ENCODE measurements around the gene KRTAP5-10. TPM values are rescaled to one million over a fixed set of nuclear protein-coding genes. Genes with fewer than 3 reads are reported as not detected.

KRTAP5-10 gene, protein sequence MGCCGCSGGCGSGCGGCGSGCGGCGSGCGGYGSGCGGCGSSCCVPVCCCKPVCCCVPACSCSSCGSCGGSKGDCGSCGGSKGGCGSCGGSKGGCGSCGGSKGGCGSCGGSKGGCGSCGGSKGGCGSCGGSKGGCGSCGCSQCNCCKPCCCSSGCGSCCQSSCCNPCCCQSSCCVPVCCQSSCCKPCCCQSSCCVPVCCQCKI
- polyA plus RNA-seq (2013): 0.07 TPM in 2 replicates

GRCh38 chr11:71565263-71565662 lies at the start of gene KRTAP5-10:
Gene KRTAP5-10, plus strand, starts transcription at chr11:71565563. Its CDS starts 25 bp downstream, at chr11:71565588.
- no peaks in the 10 kb centered on the region for H3K27me3 ChIP-seq (ENCODE audit: insufficient read depth, low read length)
- H3K23ac ChIP-seq (ENCODE audit: low read length): no peak within 1 kb of the TSS
- no peak within 1 kb of the TSS for H3K4me3 ChIP-seq (ENCODE audit: low read depth, low read length)
- H3K4ac ChIP-seq (ENCODE audit: low read depth, low read length): no peak within 1 kb of the TSS
- H4K12ac ChIP-seq (ENCODE audit: low read depth, low read length): no peak within 1 kb of the TSS
- H3K79me1 ChIP-seq (ENCODE audit: low read length): no peaks in the 10 kb centered on the region
- no peak within 1 kb of the TSS for H2BK120ac ChIP-seq (ENCODE audit: insufficient read depth, low read length, poor library complexity)
- H3K14ac ChIP-seq (ENCODE audit: low read length): no peak within 1 kb of the TSS
- H2BK5ac ChIP-seq (ENCODE audit: low read depth, low read length, poor library complexity): no peak within 1 kb of the TSS
- H3K79me2 ChIP-seq (ENCODE audit: control insufficient read depth, insufficient read depth, low read length, poor library complexity): no peaks in the 10 kb centered on the region
- H3K4me1 ChIP-seq (ENCODE audit: control insufficient read depth in 1 of 2, insufficient read depth in 2 of 2, low read length in 2 of 2): no peaks in the 10 kb centered on the region
- no peak within 1 kb of the TSS for H3K27ac ChIP-seq (ENCODE audit: low read depth, low read length)
- H2BK12ac ChIP-seq (ENCODE audit: low read length): no peak within 1 kb of the TSS
- H3K9ac ChIP-seq (ENCODE audit: low read length): no peak within 1 kb of the TSS
- no peaks in the 10 kb centered on the region for H3K9me3 ChIP-seq (ENCODE audit: insufficient read depth, low read depth, low read length)
- no peak within 1 kb of the TSS for H4K8ac ChIP-seq (ENCODE audit: low read depth, low read length)
- no peak within 1 kb of the TSS for H2AK5ac ChIP-seq (ENCODE audit: low read length)
- no peaks in the 10 kb centered on the region for H3K36me3 ChIP-seq (ENCODE audit: control insufficient read depth in 1 of 2, insufficient read depth in 2 of 2, low read length in 2 of 2)
- no peak within 1 kb of the TSS for H2AFZ ChIP-seq (ENCODE audit: insufficient read depth, low read length, poor library complexity)
- DNase-seq: no peak
- H3K18ac ChIP-seq (ENCODE audit: low read length): no peak within 1 kb of the TSS
- H3K4me2 ChIP-seq (ENCODE audit: low read length): no peak within 1 kb of the TSS
- H4K91ac ChIP-seq (ENCODE audit: low read depth, low read length): no peak within 1 kb of the TSS
- WGBS (ENCODE audit: extremely low coverage, insufficient coverage, insufficient read length): no CpG with 5 or more reads among the region's 5 CpGs

GRCh38 chr11:71518506-71519471 lies 46.6 kb upstream of the KRTAP5-10 start:
- Histone ChIP-seq H3K79me2 (ENCODE audit: control insufficient read depth, insufficient read depth, low read length, poor library complexity) (no peaks in the 10 kb centered on the region), H4K91ac (ENCODE audit: low read depth, low read length) (no peak overlapping the region), H3K14ac (ENCODE audit: low read length) (no peak overlapping the region), H2AFZ (ENCODE audit: insufficient read depth, low read length, poor library complexity) (no peak overlapping the region), H2BK120ac (ENCODE audit: insufficient read depth, low read length, poor library complexity) (no peak overlapping the region), H3K4me3 (ENCODE audit: low read depth, low read length) (no peak overlapping the region), H3K4me2 (ENCODE audit: low read length) (no peak overlapping the region), H2AK5ac (ENCODE audit: low read length) (no peak overlapping the region), H2BK5ac (ENCODE audit: low read depth, low read length, poor library complexity) (no peak overlapping the region), H3K4me1 (ENCODE audit: control insufficient read depth in 1 of 2, insufficient read depth in 2 of 2, low read length in 2 of 2) (no peaks in the 10 kb centered on the region), H2BK12ac (ENCODE audit: low read length) (no peak overlapping the region), H3K27ac (ENCODE audit: low read depth, low read length) (no peak overlapping the region), H3K36me3 (ENCODE audit: control insufficient read depth in 1 of 2, insufficient read depth in 2 of 2, low read length in 2 of 2) (no peaks in the 10 kb centered on the region), H4K8ac (ENCODE audit: low read depth, low read length) (no peak overlapping the region), H3K9ac (ENCODE audit: low read length) (no peak overlapping the region), H3K23ac (ENCODE audit: low read length) (no peak overlapping the region), H3K9me3 (ENCODE audit: insufficient read depth, low read depth, low read length) (peaks cover 6% of the 10 kb centered on the region), H3K27me3 (ENCODE audit: insufficient read depth, low read length) (no peaks in the 10 kb centered on the region), H3K18ac (ENCODE audit: low read length) (no peak overlapping the region), H4K12ac (ENCODE audit: low read depth, low read length) (no peak overlapping the region), H3K79me1 (ENCODE audit: low read length) (no peaks in the 10 kb centered on the region), H3K4ac (ENCODE audit: low read depth, low read length) (no peak overlapping the region)
- no peak for DNase-seq
- WGBS (ENCODE audit: extremely low coverage, insufficient coverage, insufficient read length): no CpG with 5 or more reads among the region's 55 CpGs

DNA sequence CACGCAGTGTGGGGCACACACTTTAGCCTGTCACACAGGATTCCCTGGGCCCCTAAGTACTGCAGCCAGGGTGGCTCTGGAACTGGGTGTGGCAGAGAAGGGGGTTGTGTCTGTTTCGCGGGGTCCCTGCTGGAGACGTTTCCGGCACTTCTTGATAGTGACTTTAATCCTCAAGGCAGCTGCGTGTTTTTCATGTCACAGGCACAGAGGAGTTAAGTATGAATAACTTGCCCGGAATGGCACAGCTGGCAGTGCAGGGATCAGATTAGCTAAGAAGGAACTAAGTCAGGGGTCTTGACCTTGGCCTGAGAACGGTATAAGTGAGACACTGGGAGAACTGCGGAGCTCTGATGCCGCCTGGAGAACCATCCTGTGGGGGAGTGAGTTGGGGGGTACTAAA lies 45.8 kb upstream of the KRTAP5-10 start:
- Histone ChIP-seq H2BK12ac (ENCODE audit: low read length) (no peak overlapping the region), H2AFZ (ENCODE audit: insufficient read depth, low read length, poor library complexity) (no peak overlapping the region), H3K79me2 (ENCODE audit: control insufficient read depth, insufficient read depth, low read length, poor library complexity) (no peaks in the 10 kb centered on the region), H3K4me1 (ENCODE audit: control insufficient read depth in 1 of 2, insufficient read depth in 2 of 2, low read length in 2 of 2) (no peaks in the 10 kb centered on the region), H3K14ac (ENCODE audit: low read length) (no peak overlapping the region), H3K27me3 (ENCODE audit: insufficient read depth, low read length) (no peaks in the 10 kb centered on the region), H3K4me3 (ENCODE audit: low read depth, low read length) (no peak overlapping the region), H3K18ac (ENCODE audit: low read length) (no peak overlapping the region), H3K4ac (ENCODE audit: low read depth, low read length) (no peak overlapping the region), H3K27ac (ENCODE audit: low read depth, low read length) (no peak overlapping the region), H3K4me2 (ENCODE audit: low read length) (no peak overlapping the region), H2BK5ac (ENCODE audit: low read depth, low read length, poor library complexity) (no peak overlapping the region), H4K91ac (ENCODE audit: low read depth, low read length) (no peak overlapping the region), H2BK120ac (ENCODE audit: insufficient read depth, low read length, poor library complexity) (no peak overlapping the region), H3K36me3 (ENCODE audit: control insufficient read depth in 1 of 2, insufficient read depth in 2 of 2, low read length in 2 of 2) (no peaks in the 10 kb centered on the region), H3K9me3 (ENCODE audit: insufficient read depth, low read depth, low read length) (peaks cover 6% of the 10 kb centered on the region), H4K8ac (ENCODE audit: low read depth, low read length) (no peak overlapping the region), H2AK5ac (ENCODE audit: low read length) (no peak overlapping the region), H4K12ac (ENCODE audit: low read depth, low read length) (no peak overlapping the region), H3K79me1 (ENCODE audit: low read length) (no peaks in the 10 kb centered on the region), H3K9ac (ENCODE audit: low read length) (no peak overlapping the region), H3K23ac (ENCODE audit: low read length) (no peak overlapping the region)
- WGBS (ENCODE audit: extremely low coverage, insufficient coverage, insufficient read length): no CpG with 5 or more reads among the region's 10 CpGs
- DNase-seq: peak in 1 of 2 donors; percentile 9

GRCh38 chr11:71525188-71525937 lies 40.0 kb upstream of the KRTAP5-10 start:
- H3K23ac ChIP-seq (ENCODE audit: low read length): no peak overlapping the region
- no peak overlapping the region for H2BK5ac ChIP-seq (ENCODE audit: low read depth, low read length, poor library complexity)
- no peak overlapping the region for H4K91ac ChIP-seq (ENCODE audit: low read depth, low read length)
- H3K9me3 ChIP-seq (ENCODE audit: insufficient read depth, low read depth, low read length): peaks cover 6% of the 10 kb centered on the region
- no peak overlapping the region for H3K4me2 ChIP-seq (ENCODE audit: low read length)
- H3K14ac ChIP-seq (ENCODE audit: low read length): no peak overlapping the region
- H3K9ac ChIP-seq (ENCODE audit: low read length): no peak overlapping the region
- no peaks in the 10 kb centered on the region for H3K36me3 ChIP-seq (ENCODE audit: control insufficient read depth in 1 of 2, insufficient read depth in 2 of 2, low read length in 2 of 2)
- DNase-seq: no peak
- no peak overlapping the region for H3K4me3 ChIP-seq (ENCODE audit: low read depth, low read length)
- H3K4me1 ChIP-seq (ENCODE audit: control insufficient read depth in 1 of 2, insufficient read depth in 2 of 2, low read length in 2 of 2): no peaks in the 10 kb centered on the region
- no peak overlapping the region for H3K27ac ChIP-seq (ENCODE audit: low read depth, low read length)
- H2AK5ac ChIP-seq (ENCODE audit: low read length): no peak overlapping the region
- H4K12ac ChIP-seq (ENCODE audit: low read depth, low read length): no peak overlapping the region
- no CpG with 5 or more reads among the region's 3 CpGs for WGBS (ENCODE audit: extremely low coverage, insufficient coverage, insufficient read length)
- H3K79me2 ChIP-seq (ENCODE audit: control insufficient read depth, insufficient read depth, low read length, poor library complexity): no peaks in the 10 kb centered on the region
- H3K18ac ChIP-seq (ENCODE audit: low read length): no peak overlapping the region
- no peak overlapping the region for H2BK120ac ChIP-seq (ENCODE audit: insufficient read depth, low read length, poor library complexity)
- no peaks in the 10 kb centered on the region for H3K79me1 ChIP-seq (ENCODE audit: low read length)
- H2AFZ ChIP-seq (ENCODE audit: insufficient read depth, low read length, poor library complexity): no peak overlapping the region
- no peaks in the 10 kb centered on the region for H3K27me3 ChIP-seq (ENCODE audit: insufficient read depth, low read length)
- no peak overlapping the region for H2BK12ac ChIP-seq (ENCODE audit: low read length)
- H4K8ac ChIP-seq (ENCODE audit: low read depth, low read length): no peak overlapping the region
- no peak overlapping the region for H3K4ac ChIP-seq (ENCODE audit: low read depth, low read length)

Measured in trophoblast cell (in vitro differentiated cells and primary cell).